Endothelial cell of umbilical vein (primary cell): ENCODE measurements around the gene VDR. TPM values are rescaled to one million over a fixed set of nuclear protein-coding genes. Genes with fewer than 3 reads are reported as not detected.

Experiments
- BruUV-seq: library from RNA; stranded (reverse); fragments of 400-500 nt; replicated peaks from 2 replicates; lab custom pipeline; 2021; lab: Mats Ljungman, UMichigan
- CTCF ChIA-PET: fragments of 300-600, 350-600 bp; sonication (Branson Sonifier 250); formaldehyde crosslinking; loops from one replicate; lab custom pipeline; 2021; ENCODE audit warnings: antibody characterized with exemption, inconsistent platforms; lab: Charles Lee
- POLR2A ChIA-PET: fragments of 300-600, 350-600 bp; sonication (Branson Sonifier 250); formaldehyde crosslinking; loops from one replicate; lab custom pipeline; 2021; ENCODE audit warnings: antibody characterized with exemption, inconsistent platforms; lab: Charles Lee
- DNase-seq: peaks from one replicate; pipeline ENCODE4 v3.0.0-alpha.2; 2011; ENCODE audit warnings: low read depth, low spot score
- FAIRE-seq: peaks from 2 replicates; lab custom pipeline; 2011; peaks lifted over from hg19 to GRCh38; lab: Jason Lieb, UNC
- H2AFZ ChIP-seq: 2 replicates; pipeline ENCODE4 v1.6.0; 2012; ENCODE audit warnings: low read depth, low read length, control low read depth, inconsistent platforms
- H3K27ac ChIP-seq: 2 replicates; pipeline ENCODE4 v1.5.1; 2011; ENCODE audit warnings: low read depth, mild to moderate bottlenecking, control low read depth, low read length, moderate library complexity; ENCODE audit not compliant: insufficient read depth
- H3K27me3 ChIP-seq, 2 experiments: 2 replicates each; pipeline versions ENCODE4 v1.6.0 to v1.6.1; 2011; ENCODE audit warnings: low read length in 2 of 2, mixed read lengths in 1 of 2; ENCODE audit not compliant: control insufficient read depth in 2 of 2, insufficient read depth in 2 of 2
- H3K36me3 ChIP-seq, 2 experiments: 2 replicates in 1 of 2; 3 replicates in 1 of 2; pipeline ENCODE4 v1.5.1; 2011; ENCODE audit warnings: low read length in 2 of 2, mild to moderate bottlenecking in 1 of 2, moderate library complexity in 1 of 2; ENCODE audit not compliant: control insufficient read depth in 2 of 2, insufficient read depth in 2 of 2; ENCODE audit errors: extremely low read depth in 1 of 2
- H3K4me1 ChIP-seq: 3 replicates; pipeline ENCODE4 v1.5.1; 2011; ENCODE audit warnings: mild to moderate bottlenecking, low read length; ENCODE audit not compliant: control insufficient read depth, insufficient read depth; ENCODE audit errors: extremely low read depth
- H3K4me2 ChIP-seq: 2 replicates; pipeline ENCODE4 v1.6.1; 2011; ENCODE audit warnings: low read length, control low read depth, mixed read lengths; ENCODE audit not compliant: insufficient read depth
- H3K4me3 ChIP-seq, 3 experiments: fragments of 200-600 bp in 1 of 3; sonication (generic), shearing (Covaris generic) in 1 of 3; replicated peaks in 1 of 3; 2 replicates each; pipeline ENCODE4 v1.5.1; 2011 to 2016; ENCODE audit warnings: control low read depth in 3 of 3, low read length in 3 of 3, mild to moderate bottlenecking in 2 of 3, inconsistent platforms in 1 of 3, low read depth in 1 of 3, moderate library complexity in 1 of 3; ENCODE audit not compliant: insufficient read depth in 1 of 3
- H3K79me2 ChIP-seq: 2 replicates; pipeline ENCODE4 v1.6.0; 2012; ENCODE audit warnings: low read length, inconsistent platforms; ENCODE audit not compliant: control insufficient read depth, insufficient read depth
- H3K9ac ChIP-seq: replicated peaks from 2 replicates; pipeline ENCODE3; 2011; ENCODE audit warnings: low read length, control low read depth; ENCODE audit not compliant: insufficient read depth; ENCODE audit errors: extremely low read depth
- H3K9me1 ChIP-seq: replicated peaks from 3 replicates; pipeline ENCODE4 v1.6.0; 2011; ENCODE audit warnings: mild to moderate bottlenecking, low read length; ENCODE audit not compliant: control insufficient read depth, insufficient read depth; ENCODE audit errors: extremely low read depth
- H3K9me3 ChIP-seq: replicated peaks from 2 replicates; pipeline ENCODE4 v1.5.1; 2012; ENCODE audit warnings: low read length, inconsistent platforms; ENCODE audit not compliant: control insufficient read depth, insufficient read depth
- H4K20me1 ChIP-seq: replicated peaks from 2 replicates; pipeline ENCODE3; 2011; ENCODE audit warnings: mild to moderate bottlenecking, low read length; ENCODE audit not compliant: control insufficient read depth, insufficient read depth; ENCODE audit errors: extremely low read depth
- CTCF ChIP-seq, 2 donors: IDR thresholded peaks; 1 replicate in 1 of 2; 2 replicates in 1 of 2; pipeline ENCODE4 v1.5.1; 2011; ENCODE audit warnings: low read length in 2 of 2, mild to moderate bottlenecking in 2 of 2, moderate library complexity in 2 of 2, control low read depth in 1 of 2, inconsistent platforms in 1 of 2, low read depth in 1 of 2; ENCODE audit not compliant: insufficient read depth in 1 of 2; ENCODE audit errors: extremely low read depth in 1 of 2
- EZH2 ChIP-seq: IDR thresholded peaks from 2 replicates; pipeline ENCODE4 v1.6.1; 2012; ENCODE audit warnings: borderline replicate concordance, low read depth, mild to moderate bottlenecking, moderate library complexity, low read length, inconsistent platforms; ENCODE audit not compliant: severe bottlenecking
- FOS ChIP-seq: IDR thresholded peaks from 2 replicates; pipeline ENCODE4 v1.6.1; 2011; ENCODE audit warnings: mild to moderate bottlenecking, low read length, moderate library complexity, borderline replicate concordance; ENCODE audit not compliant: insufficient read depth
- GATA2 ChIP-seq: IDR thresholded peaks from 2 replicates; pipeline ENCODE4 v1.7.0; 2011; ENCODE audit warnings: low read depth, mild to moderate bottlenecking, moderate library complexity, mixed read lengths, low read length; ENCODE audit not compliant: insufficient read length, insufficient read depth
- JUN ChIP-seq: IDR thresholded peaks from 2 replicates; pipeline ENCODE4 v1.6.1; 2011; ENCODE audit warnings: borderline replicate concordance, low read depth; ENCODE audit not compliant: insufficient read length, insufficient read depth
- MAX ChIP-seq: IDR thresholded peaks from 2 replicates; pipeline ENCODE4 v1.6.1; 2011; ENCODE audit not compliant: insufficient read depth, insufficient read length
- MYC ChIP-seq: IDR thresholded peaks from one replicate; pipeline ENCODE4 v1.6.1; 2011; ENCODE audit warnings: mild to moderate bottlenecking, low read depth, low read length
- POLR2A ChIP-seq: IDR thresholded peaks from 2 replicates; pipeline ENCODE4 v1.6.1; 2012; ENCODE audit warnings: low read depth, mild to moderate bottlenecking, control low read depth, low read length
- POLR2AphosphoS5 ChIP-seq: IDR thresholded peaks from 2 replicates; pipeline ENCODE4 v1.6.1; 2012; ENCODE audit warnings: low read depth, mild to moderate bottlenecking, control low read depth, low read length, moderate library complexity; ENCODE audit not compliant: insufficient read depth
- dilution Hi-C: fragments of 300-500 bp; cut with MboI; formaldehyde crosslinking; loops from one replicate; pipeline ENCODE4 v1.15.0; 2019; ENCODE audit warnings: low sequenced_read_pairs; ENCODE audit not compliant: extremely low pct_ligation_motif_present
- intact Hi-C: fragments of 100-400 bp; cut with micrococcal nuclease; formaldehyde crosslinking; loops from one replicate; pipeline ENCODE4 v1.10.0; 2022
- polyA plus RNA-seq, 4 experiments: library from polyadenylated mRNA; depleted of rRNA in 3 of 4; stranded (reverse) in 3 of 4; unstranded in 1 of 4; fragments of >200 nt; gene quantifications; 2 replicates each; pipeline versions ENCODE4 v1.2.1 to v1.2.3, GENCODE V29; 2011 to 2012; ENCODE audit warnings: missing spikeins in 1 of 4
- total RNA-seq: library from RNA; stranded (reverse); gene quantifications from 2 replicates; pipeline ENCODE4 v1.2.3, GENCODE V29; 2021

The VDR gene
- total and polyA plus RNA-seq, 2 donors (not counting 3 experiments of a cell fraction or from before 2014, with no cell fraction given): 0.73 to 0.91 TPM

- no peaks in the 10 kb centered on the region for H4K20me1 ChIP-seq
- H3K9me1 ChIP-seq: no peaks in the 10 kb centered on the region
- ChIA-PET POLR2A (no interaction called here), CTCF (interaction anchor here (0.9 to 4.1 kb wide), 4 partner anchors 11 to 115 kb away, joined by 3 to 21 read pairs (median 7); partner anchors contain the start of gene TMEM106C)
- BruUV-seq: no TSS peak
- TF ChIP-seq CTCF (IDR thresholded peaks at IDR 0.05; ENCODE audit: extremely low read depth in 1 of 2, insufficient read depth in 1 of 2, low read depth in 1 of 2, low read length in 2 of 2) (no peak), MAX (no peak), JUN (no peak), EZH2 (no peak), POLR2AphosphoS5 (no peak), MYC (no peak), POLR2A (no peak), GATA2 (no peak), FOS (no peak)
- FAIRE-seq: peak; percentile 72
- no peak overlapping the region for H3K27ac ChIP-seq
- H3K9ac ChIP-seq: no peak overlapping the region
- H3K27me3 ChIP-seq: no peaks in the 10 kb centered on the region
- H3K79me2 ChIP-seq: no peaks in the 10 kb centered on the region
- peak overlapping the region; percentile 28 for H2AFZ ChIP-seq
- intact Hi-C loops: no loop called here
- no peak for DNase-seq
- H3K9me3 ChIP-seq: no peaks in the 10 kb centered on the region
- dilution Hi-C loops: no loop called here
- no peak overlapping the region for H3K4me2 ChIP-seq
- H3K4me1 ChIP-seq: peaks cover 7% of the 10 kb centered on the region
- no peak overlapping the region for H3K4me3 ChIP-seq
- no peaks in the 10 kb centered on the region for H3K36me3 ChIP-seq
These were observed 55.9 kb downstream of the VDR start for GRCh38 chr12:47848853-47849252.
